CD4-positive, alpha-beta T cell treated with Interleukin-12 subunit alpha and Interleukin-12 subunit beta, for 1 hour (primary cell): ENCODE data around the gene RAD51AP2.
"Not testable (repeated sequence)": the region's sequence is repeated elsewhere in the genome, so short reads cannot be mapped to it uniquely, and the experiment has no call there.

Experiments used
- DNase-seq: peaks from one replicate; pipeline ENCODE4 v3.0.0-alpha.2; 2020

Gene RAD51AP2

DNA sequence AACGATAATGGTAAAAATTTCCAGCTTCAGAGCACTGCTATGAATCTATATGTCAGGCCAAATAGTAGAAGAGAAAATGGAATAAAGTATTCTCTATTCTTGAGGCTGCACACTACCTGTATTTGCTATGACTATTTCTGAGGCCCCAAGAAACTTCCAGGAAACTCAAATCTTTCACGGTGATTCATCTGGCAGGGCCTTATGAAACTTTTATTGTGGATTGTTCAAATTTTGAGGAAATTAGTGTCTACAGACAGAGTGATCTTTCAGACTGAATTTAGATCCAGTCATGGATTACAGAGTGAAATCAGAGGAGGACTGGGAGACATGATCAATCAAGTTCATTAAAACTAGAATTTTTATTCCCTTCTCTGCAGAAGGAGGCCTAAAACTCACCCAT is 18.2 kb upstream of the RAD51AP2 start:
- no peak for DNase-seq

DNA sequence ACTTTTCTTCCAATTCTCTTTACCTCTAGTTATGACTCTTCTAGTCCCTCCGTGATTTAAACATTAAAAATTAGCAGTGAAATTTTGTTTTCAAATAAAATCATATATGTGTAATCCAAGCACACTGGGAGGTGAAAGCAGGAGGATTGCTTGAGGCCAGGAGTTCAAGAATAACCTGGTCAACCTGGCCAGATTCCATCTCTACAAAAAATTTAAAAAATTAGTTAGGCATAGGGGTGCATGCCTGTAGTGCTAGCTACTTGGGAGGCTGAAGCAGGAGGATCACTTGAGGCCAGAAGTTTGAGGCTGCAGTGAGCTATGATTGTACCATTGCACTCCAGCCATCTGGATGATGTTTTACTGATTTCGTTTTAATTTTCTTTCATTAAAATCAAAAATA is 15.3 kb upstream of the RAD51AP2 start:
- no peak for DNase-seq

DNA sequence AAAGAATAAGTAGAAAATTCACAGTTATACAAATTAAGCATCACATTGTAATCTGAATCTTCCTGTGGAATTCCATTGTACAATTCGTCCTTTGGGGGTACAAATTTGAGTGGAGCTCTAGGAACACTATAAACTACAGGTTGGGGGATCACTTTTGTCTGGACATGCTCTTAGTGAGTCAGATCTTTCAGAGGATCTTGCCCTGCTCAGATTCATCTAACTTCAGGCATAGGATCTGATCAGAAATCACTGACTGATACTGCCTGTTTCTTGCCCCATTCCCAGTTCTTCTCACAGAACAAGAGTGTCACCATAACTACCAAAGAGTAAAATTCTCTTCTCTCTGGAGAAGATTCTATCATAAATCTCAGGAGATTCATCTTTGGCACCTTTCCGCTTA is 11.5 kb upstream of the RAD51AP2 start:
- DNase-seq, result no peak

DNA sequence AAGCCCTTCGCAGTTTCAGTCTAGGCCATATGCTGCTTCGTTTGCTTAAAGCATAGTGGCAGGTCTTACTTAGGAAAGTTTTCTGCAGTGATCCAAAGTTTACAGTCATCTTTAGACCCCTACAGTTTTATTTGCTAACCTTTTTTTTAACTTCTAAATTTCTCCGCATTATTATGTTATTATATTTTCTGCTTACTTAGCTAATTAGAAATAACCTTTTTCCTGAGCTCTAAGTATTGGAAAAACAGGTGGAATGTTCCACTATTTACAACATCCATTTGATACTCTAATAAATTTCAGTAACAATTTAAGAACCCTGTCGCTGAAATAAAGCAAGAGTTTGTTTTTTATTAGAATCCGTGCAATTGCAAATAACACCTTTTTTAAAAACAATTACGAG is 4.1 kb upstream of the RAD51AP2 start:
- no peak for DNase-seq

DNA sequence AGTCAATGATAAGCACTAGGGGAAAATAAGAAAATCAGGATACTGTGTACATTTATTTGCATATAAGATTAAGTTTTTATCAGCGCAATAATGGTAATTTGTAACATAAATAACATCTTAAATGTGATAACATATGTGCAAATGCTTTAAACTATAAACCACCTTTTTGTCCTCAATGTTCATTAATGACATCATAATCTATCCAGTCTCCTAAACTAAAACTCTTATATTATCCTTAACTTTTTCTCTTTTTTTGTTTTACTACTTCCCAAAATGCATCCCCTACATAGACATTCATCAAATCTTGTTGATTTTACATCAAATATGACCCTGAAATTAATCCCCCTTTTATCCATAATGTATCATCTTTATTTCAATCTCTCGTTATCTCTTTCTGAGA is 3.4 kb upstream of the RAD51AP2 start:
- no peak for DNase-seq

DNA sequence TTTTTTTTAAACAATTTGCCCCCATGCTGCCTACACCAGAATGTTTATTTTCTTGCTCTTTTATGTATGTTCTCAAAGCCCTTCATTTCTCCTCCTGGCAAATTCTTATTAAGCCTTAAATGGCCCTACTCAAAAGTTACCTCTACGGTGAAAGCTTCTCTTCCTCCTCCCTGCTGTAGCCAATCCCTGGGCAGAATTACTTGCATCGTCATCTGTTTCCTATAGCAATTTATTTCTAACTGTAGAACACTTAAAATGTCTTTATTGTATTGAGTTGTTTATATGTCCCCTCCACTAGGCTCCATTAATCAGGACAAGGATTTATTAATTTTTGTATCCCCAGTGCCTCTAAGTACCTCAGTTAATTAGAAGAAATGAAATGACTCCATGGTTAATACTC is 2.5 kb upstream of the RAD51AP2 start:
- DNase-seq, result no peak

DNA sequence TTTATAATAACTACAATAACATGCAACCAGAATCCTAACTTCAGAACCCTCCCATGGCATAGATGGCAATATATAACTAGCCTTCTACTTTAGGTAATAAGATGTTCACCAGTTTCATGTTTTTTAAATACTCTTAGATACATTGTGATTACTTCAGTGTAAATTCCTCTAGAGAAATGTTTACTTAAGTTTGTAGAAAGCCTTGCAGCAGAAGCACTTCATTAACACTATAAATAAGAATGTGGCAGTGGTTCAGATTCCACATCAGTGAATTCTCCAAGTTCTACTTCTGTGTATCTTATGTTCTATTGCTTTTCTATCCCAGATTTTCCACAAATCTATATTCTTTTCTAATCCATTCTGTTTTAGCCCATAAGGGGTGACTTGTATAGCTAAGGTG is 1.2 kb upstream of the RAD51AP2 start:
- DNase-seq, result no peak

DNA sequence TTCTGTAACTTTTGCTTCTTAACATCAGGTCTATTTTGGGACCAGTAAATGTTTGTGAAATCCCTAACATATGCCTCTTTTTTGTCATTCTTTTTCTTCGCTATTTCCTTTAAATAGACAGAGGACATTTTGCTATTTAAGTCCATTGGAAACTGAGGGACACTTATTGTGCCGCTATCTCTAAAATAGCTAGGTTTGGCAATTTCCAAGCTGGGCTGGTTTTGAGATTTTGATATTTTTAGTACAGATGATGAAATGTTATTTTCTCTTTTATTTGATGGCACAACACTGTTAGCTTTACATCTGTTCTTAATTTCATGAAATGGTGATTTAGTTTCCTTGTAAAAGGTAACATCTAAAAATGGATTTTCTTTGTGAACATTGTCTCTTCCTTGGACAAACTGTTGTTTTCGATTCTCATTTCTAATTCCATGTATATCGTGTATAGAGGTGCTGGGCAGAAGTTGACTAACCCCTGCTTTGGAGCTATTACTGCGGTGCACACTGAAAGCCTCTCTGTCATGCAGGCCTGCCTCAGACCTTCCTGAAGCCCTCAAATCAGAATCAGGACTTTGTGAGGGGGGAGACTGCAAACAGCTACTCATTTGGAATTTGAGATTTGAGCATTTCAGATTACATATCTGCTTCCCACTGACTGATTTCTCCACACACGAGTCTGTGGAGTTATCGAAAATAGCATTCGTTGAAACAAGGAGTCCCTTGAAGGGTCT is 594 bp downstream of the RAD51AP2 start:
- DNase-seq, result no peak

DNA sequence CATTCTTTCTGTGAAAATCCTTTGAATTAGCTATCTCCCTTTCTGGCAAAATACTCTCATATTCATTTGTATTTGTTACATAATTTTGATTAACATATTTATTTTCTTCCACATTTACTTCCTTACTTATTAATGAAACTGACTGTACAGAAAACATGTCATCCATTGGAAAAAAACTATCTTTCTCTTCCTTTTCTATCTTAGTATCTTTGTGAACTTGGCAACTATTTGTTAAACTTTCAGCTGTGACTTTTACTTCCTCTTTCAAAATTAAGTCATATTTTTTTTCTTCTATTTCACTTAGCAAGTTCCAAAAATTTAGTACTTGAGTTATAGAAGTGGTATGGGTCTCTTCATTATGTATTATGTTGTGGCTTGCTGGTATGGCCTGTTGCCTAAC is 2.6 kb downstream of the RAD51AP2 start:
- DNase-seq, result no peak

DNA sequence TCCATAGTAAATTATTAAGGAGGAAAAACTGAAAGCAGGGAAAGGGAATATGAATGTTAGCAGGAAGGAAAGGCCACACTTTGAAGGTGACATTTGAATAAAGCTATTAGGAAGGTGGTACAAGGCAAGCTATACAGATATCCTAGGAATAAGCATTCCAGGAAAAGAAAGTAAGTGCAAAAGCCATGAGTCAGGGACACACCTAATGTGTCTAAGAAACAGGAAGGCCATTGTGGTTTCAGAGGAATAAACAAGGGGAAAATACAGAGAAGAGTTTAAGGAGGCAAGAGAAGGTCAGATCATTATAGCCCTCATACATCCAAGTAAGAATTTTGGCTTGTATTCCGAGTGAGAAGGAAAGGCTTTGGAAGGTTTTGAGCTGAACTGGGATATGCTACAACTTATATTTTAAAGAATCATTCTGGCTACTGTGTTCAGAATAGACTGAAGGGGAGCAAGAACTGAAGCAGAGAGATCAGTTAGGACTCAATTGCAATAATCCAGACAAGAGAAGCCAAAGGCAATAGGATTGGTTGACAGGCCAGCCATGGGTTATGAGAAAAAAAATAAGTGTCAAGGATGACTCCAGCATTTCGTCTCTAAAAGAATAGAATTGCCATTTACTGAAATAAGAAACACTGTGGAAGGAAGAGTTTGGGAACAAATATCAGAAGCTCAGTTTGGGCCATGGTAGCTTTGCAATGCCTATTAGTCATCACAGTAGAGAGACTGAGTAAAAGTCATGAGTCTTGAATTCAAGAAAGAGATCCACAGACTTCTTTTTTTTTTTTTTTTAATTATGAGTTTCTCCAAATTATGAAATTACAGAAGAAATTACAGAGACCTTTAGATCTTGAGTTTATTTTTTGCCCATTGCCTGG is 11.3 kb downstream of the RAD51AP2 start:
- DNase-seq, result no peak

DNA sequence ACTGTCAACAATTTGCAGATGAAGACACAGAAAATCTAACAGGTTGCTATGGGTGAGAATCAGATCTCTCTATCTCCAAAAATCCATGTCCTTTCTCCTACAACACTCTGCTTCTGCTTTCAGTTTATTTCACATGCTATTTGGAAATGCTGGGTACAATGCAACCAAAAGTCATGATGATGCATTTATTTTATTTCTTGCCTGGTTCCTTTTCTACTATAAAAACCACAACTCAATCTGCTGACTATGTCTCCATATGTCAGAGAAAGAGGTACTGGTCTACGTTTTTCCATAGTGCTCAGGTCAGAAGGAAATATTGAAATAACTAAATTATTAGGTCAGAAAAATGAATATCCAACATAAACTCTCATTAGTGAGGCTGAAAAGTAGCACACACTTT is 20.5 kb downstream of the RAD51AP2 start:
- DNase-seq, result no peak

DNA sequence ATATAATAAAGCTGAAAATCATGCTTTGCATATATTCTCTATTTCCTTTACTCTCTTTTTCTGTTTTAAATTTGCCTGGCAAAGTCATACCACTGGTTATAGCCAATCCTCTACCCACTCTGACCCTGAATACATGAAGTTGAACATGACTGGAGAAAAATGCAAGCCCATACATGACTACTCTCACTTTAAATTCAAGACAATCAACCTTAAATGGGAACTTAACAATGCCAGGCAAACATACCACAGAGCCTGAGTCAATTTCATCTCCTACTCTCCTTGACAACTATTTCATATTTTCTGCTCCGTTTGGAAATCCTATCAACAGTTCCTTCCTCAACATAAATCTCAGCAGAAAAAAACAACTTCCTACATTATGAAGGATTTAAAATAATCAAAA is 22.6 kb downstream of the RAD51AP2 start:
- DNase-seq, result no peak

DNA sequence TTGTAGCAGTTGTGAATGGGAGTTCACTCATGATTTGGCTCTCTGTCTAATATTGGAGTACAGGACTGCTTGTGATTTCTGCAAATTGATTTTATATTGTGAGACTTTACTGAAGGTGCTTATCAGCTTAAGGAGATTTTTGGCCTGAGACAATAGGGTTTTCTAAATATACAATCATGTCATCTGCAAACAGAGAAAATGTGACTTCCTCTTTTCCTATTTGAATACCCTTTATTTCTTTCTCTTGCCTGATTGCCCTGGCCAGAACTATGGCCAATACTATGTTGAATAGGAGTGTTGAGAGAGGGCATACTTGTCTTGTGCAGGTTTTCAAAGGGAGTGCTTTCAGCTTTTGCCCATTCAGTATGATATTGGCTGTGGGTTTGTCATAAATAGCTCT is 28.1 kb downstream of the RAD51AP2 start:
- DNase-seq, result not testable (repeated sequence)

DNA sequence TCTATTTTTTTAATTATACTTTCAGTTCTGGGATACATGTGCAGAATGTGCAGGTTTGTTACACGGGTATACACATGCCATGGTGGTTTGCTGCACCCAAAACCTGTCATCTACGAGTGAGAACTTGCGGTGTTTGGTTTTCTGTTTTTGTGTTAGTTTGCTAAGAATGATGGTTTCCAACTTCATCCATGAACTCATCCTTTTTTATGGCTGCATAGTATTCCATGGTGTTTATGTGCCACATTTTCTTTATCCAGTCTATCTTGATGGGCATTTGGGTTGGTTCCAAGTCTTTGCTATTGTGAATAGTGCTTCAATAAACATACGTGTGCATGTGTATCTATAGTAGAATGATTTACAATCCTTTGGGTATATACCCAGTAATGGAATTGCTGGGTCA is 29.6 kb downstream of the RAD51AP2 start:
- not testable (repeated sequence) for DNase-seq

DNA sequence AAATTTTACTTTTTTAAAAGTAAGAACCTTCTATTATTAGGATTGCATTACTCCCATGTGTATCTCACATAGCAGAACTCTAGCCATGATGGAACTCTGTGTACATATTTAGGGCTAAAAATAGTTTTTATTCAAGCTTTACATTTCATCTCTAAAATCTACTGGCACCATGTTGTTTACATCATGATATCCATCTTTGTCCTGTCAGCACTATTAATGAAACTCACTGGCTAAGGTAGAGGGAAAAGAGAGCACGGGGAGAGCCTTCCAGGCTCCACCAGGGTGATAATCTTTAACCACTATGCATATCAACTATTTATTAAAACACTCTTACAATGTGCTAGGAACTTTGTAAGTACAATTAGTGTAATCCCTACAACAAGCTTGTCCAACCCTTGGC is 34.7 kb downstream of the RAD51AP2 start:
- DNase-seq, result no peak

DNA sequence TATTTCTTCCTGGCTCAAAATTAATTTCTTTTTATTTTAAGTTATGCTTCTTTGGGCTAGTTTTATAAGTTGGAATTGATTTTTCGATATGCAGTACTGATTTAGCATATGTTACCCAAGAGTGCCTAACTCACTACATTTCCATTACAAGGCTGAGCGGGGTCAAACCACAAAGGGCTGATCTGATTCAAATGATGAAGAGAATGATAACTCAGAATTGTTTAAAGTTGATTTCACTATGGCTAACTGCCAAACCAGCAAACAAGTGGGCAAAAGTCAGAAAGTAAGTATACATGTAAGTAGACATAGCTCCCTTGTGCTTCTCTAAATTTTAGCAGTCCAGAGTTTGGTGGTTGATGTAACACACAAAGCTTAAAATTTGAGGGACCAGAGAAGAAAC is 35.6 kb downstream of the RAD51AP2 start:
- no peak for DNase-seq

DNA sequence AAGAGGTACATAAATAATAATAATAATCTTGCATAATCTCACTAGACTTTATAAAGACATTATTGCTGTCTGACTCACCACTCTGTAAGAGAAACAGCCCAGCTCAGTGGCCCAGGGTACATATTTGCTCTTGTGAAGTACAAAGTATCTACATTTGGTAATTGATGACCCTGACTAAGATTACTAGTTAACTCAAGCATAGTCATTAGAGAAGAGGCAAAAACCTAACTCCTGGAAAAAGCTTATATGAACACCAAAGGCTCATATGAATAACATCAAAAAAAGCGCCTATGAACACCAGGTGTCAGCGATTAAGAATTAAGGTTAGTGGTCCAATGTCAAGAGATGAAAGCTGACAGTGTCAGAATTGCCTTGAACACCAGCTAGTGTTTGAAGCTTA is 38.4 kb downstream of the RAD51AP2 start:
- no peak for DNase-seq

DNA sequence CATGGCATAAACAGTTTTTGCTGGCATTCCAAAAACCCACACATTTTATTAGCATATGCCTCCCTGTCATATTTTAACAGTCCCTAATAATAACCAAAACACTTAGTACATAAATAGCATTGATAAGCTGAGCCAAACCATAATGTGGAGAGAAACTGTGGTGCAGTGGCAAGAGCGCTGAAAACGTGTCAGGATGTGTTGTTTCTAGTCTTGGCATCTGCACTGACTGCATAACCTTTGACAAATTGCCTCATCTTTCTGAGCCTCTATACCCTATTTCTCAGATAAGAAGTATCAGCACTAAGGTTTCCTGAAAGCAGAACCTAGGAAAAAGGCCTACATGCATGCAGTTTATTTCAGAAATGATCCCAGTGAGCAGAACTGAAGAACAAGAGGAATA is 41.4 kb downstream of the RAD51AP2 start:
- DNase-seq, result no peak

DNA sequence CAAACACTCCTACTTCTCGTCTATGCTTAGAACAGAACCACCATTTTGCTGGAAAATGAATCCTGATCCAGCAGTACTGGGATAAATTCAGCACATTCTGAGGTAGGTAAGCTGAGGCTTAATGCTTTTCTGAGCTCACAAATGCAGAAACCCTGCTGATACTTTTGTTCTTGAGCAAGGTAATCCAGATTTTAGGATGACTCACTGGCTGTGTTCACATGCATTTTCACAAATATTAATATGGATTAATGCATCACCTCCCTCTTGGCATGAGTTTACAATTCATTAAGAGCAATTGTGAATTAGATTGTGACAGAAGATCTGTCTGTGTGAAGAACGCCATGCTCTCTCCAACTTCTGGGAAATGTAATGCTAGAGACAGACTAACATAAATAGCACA is 42.2 kb downstream of the RAD51AP2 start:
- no peak for DNase-seq

DNA sequence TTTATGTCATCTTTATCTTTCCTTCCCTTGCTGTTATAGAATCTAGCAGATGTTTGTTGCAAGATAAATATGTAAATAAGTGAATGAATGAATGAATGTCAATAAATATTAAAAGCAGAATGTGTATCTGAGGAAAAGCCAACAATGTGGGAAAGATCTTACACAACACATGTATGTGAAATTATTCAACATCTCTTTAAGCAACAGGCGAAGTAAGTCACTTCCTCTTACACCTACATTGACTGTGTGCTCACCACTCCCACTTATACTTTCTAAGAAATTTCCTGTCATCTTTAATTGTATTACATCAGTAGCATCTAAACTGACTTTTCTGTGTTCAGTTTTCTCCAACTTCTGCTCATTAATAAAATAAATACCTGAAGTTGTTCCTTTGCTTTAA is 43.0 kb downstream of the RAD51AP2 start:
- no peak for DNase-seq

DNA sequence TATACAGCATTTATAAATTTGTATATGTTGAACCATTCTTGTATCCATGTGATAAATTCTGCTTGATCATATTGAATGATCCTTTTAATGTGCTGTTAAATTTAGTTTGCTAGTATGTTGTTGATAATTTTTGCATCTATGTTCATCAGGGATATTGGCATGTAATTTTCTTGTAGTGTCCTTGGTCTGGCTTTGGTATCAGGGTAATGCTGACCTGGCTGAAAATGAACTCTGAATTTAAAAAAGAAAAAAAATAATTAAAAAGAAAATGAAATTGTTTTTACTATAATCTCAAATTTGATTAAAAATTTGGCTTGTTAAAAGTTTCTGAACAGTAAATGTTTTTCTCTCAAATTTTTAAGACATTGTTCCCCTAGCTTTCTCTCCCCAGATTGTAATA is 46.3 kb downstream of the RAD51AP2 start:
- DNase-seq, result no peak

DNA sequence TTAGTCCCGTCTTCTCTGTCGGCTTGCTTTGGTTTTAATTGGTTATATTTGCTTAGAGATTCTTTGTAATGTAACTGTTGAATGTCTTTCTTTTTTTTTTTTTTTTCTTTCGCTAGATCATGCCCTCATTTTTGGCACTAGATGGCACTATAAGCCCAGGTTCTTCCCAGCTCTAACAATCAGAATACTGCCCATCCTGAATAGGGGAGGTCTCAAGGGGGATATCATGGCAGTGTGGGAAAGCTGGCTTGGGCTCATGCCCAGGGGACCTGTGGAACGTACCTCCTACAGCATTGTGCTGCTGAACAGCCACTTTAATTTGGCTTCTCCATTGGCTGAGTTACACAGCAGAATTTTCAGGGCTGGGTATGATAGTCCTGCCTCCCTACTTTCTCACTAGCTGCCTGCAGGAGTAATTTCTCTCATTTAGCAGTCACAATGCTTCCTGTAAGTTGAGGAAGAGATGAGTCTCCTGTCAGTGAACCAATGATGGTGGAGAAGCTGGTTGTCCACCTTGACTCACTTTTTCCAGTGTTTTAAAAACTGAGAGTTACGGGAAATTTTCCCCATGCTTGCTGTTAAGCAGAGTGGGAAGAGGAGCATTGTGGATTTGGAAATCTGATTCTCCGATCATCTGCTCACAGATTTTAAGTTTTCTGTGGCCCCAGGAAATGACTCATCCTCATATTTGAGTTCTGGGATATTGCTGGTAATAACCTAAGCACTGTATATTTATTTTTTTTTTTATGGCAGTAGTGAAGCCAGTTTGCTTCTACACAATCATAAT is 47.2 kb downstream of the RAD51AP2 start:
- DNase-seq, result no peak

DNA sequence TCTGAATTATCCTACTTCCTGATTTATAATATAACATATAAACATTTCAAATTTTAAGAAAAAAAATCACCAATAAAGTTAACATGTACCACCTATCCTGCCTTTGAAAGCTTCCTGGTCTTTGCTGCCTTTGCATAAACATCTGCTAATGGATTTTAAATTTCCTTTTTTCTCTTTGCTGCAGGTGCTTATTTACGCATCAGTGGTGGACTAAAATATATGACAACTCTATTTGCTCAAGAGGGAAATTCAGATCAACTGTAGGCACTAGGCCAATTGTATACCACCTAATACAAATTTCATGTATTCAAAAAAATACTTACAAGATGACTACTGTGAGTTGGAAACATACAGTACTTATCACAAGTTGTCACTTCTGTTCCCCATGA is 57.2 kb downstream of the RAD51AP2 start:
- DNase-seq, result no peak
